IPS DF 4.7 (cell line): ENCODE results near the gene SPPL3.
"Not testable (repeated sequence)": the region's sequence is repeated elsewhere in the genome, so short reads cannot be mapped to it uniquely, and the experiment has no call there.

ENCODE experiments used
- DNase-seq: peaks from one replicate; pipeline ENCODE4 v3.0.0-alpha.2; 2013; ENCODE audit warnings: low spot score; ENCODE audit errors: extremely low read depth

Gene SPPL3

GRCh38 chr12:120920178-120920577, 16.0 kb upstream of the SPPL3 start:
- no peak for DNase-seq

GRCh38 chr12:120917748-120918147, 13.6 kb upstream of the SPPL3 start:
- no peak for DNase-seq

- no peak for DNase-seq
These were observed 12.4 kb upstream of the SPPL3 start for GRCh38 chr12:120916561-120916960.

GRCh38 chr12:120914794-120915193, 10.6 kb upstream of the SPPL3 start:
- no peak for DNase-seq

DNA sequence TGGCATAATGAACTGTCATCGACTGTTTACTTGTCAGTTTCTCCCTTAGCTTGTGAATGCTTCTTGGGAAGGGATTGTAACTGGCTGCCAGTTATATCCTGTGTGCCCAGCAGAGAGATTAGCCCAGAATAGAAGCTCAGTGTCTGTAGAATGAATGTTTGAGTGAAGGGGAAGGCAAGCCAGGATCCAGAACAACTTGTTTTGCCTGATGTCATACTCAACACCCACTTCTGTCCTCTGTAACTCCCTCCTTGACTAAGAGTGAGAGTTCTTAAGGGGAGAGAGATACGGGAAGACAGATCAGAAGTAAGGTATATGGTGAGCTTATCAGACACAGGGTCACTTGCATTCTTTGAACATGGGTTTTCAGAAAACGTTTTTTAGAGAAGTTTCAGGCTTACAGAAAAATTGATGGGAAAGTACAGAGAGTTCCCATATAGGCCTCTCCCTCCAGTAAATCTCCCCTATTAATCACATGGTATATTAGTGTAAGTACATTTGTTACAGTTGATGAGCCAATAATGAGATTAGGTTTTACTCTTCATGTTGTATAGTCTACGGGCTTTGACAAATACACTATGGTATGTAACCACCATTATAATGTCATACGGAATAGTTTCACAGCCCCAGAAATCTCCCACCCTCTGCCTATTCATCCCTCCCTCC, 5.6 kb upstream of the SPPL3 start:
- no peak for DNase-seq

DNA sequence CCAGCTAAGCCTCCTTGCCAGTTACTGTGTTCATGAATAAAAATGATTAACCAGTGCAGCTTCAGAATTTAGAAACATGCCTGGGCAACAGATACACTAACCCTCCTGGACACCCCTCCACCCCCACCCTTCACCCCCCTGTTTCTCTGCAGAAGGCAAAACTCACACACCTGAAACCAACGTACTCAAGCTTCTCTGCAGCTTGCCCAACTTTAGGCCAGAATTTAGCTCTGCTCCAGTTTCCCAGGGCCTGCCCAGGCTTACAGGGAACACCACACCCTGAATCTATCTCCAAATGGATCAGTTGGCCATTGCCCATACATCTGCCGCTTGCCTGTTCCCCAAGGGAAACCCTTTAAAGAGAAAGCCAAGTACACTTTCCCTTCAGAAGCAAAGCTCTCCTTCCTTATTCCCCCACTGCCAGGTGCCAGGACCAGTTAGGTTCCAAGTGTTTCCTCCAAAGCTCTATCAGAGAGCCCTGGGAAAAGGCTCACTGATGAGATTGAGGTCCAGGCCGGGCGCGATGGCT, 1.8 kb upstream of the SPPL3 start:
- no peak for DNase-seq

GRCh38 chr12:120903412-120904196, 554 bp downstream of the SPPL3 start:
- DNase-seq: no peak

- DNase-seq: no peak
These were observed 1.2 kb downstream of the SPPL3 start for GRCh38 chr12:120902846-120903411.

GRCh38 chr12:120901818-120902217, 2.3 kb downstream of the SPPL3 start:
- no peak for DNase-seq

DNA sequence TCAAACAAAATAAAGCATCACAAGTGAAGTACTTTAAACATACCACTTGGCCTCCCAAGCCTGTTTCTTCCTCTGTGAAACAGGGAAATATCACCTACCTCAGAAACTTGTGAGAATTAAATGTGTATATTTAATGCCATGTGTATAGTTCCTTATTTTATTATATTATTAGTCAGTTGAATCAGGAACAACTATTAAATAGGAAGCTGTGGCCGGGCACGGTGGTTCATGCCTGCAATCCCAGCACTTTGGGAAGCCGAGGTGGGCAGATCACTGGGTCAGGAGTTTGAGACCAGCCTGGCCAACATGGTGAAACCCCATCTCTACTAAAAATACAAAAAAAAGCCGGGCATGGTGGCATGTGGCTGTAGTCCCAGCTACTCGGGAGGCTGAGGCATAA, 3.1 kb downstream of the SPPL3 start:
- DNase-seq: not testable (repeated sequence)

GRCh38 chr12:120895532-120895931, 8.6 kb downstream of the SPPL3 start:
- DNase-seq: no peak

DNA sequence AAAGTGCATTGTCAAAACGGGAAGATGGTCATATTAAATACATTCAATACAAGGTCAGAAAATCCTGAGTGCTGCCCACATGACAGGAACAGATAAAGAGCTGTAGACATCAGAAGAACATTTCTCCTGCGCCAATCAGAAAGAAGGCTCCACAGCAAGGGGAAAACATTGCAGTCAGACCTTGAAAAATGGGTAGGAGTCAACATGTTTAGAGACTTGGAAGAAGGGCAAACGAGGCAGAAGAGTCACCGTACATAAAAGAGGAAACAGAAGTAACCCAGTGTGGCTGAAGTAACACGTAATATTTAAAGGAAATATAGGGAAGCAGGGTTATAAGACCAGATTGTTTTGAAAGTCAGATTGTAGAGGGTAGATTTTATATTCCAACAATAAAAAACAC, 11.9 kb downstream of the SPPL3 start:
- DNase-seq: no peak

- DNase-seq: no peak
These were observed 13.2 kb downstream of the SPPL3 start for GRCh38 chr12:120890963-120891362.

GRCh38 chr12:120887253-120888043, 16.7 kb downstream of the SPPL3 start:
- no peak for DNase-seq

GRCh38 chr12:120886199-120887018, 17.7 kb downstream of the SPPL3 start:
- DNase-seq: no peak

- DNase-seq: no peak
These were observed 18.6 kb downstream of the SPPL3 start for GRCh38 chr12:120885521-120885920.

DNA sequence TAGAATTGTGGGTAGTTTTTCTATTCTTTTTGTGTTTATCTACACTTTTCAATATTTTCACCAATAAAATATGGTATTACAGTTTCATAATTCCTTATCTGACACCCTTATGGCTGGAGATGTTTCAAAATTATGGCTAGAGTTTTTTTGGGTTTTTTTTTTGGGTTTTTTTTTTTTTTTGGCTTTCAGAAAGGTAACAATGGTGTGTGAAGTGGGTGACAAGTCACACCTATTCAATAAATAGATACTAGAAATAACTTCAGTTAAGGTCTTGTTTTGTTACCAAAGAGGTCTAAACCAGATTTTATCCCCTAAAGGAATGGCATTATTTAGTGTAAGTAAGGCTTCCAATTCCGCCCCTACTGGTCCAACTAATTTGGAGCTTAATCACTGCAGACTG, 19.5 kb downstream of the SPPL3 start:
- no peak for DNase-seq

DNA sequence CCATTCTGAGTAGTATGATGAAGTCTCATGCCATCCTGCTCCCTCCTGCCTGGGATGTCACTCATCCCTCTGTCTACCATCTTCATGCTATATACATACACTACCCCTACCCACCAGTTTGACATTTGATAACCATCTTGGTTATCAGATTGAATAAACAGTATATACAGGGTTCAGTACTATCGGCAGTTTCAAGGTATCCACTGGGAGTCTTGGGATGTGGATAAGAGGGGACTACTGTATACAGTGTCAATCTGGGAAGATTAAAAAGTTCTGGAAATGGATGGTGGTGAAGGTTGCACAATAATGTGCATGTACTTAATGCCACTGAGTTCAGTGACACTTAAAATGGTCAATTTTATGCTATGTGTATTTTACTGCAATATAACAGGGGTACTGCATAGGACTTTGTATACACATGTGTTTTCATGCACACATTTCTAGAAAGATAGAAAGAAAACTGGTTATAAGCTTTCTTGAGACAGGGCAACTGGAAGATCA, 22.1 kb downstream of the SPPL3 start:
- no peak for DNase-seq

- DNase-seq: no peak
These were observed 24.3 kb downstream of the SPPL3 start for GRCh38 chr12:120879718-120880300.

- DNase-seq: no peak
These were observed 25.1 kb downstream of the SPPL3 start for GRCh38 chr12:120879102-120879501.
